ENCODE data around the gene TPRKB. TPM values are rescaled to one million over a fixed set of nuclear protein-coding genes. Genes with fewer than 3 reads are reported as not detected.
"Not testable (repeated sequence)": the region's sequence is repeated elsewhere in the genome, so short reads cannot be mapped to it uniquely, and the experiment has no call there.

The TPRKB gene
- total RNA-seq, 2 donors from 2014 or later = 25.8 to 37.5 TPM

- H3K4me3 Mint-ChIP-seq; H3K36me3 Mint-ChIP-seq (ENCODE audit: low read depth); H3K9me3 Mint-ChIP-seq; H3K4me1 Mint-ChIP-seq; H3K27me3 Mint-ChIP-seq; ATAC-seq (replicated peaks); H3K27ac Mint-ChIP-seq: not testable (repeated sequence)
Measured at GRCh38 chr2:73717695-73718094, 19.4 kb downstream of the TPRKB start.

GRCh38 chr2:73717251-73717606, 19.9 kb downstream of the TPRKB start:
- no peak for ATAC-seq (replicated peaks)
- peaks cover 7% of the 10 kb centered on the region for H3K27me3 Mint-ChIP-seq
- H3K27ac Mint-ChIP-seq = no peak overlapping the region

GRCh38 chr2:73716543-73717250, 20.4 kb downstream of the TPRKB start:
- no peaks in the 10 kb centered on the region for H3K36me3 Mint-ChIP-seq (ENCODE audit: low read depth)

More at GRCh38 chr2:73717251-73717606, 19.9 kb downstream of the TPRKB start:
- peaks cover 5% of the 10 kb centered on the region for H3K9me3 Mint-ChIP-seq
- no peaks in the 10 kb centered on the region for H3K36me3 Mint-ChIP-seq (ENCODE audit: low read depth)
- H3K4me1 Mint-ChIP-seq = no peaks in the 10 kb centered on the region
- H3K4me3 Mint-ChIP-seq = no peak overlapping the region

GRCh38 chr2:73714091-73714490, 23.1 kb downstream of the TPRKB start:
- no peak overlapping the region for H3K4me3 Mint-ChIP-seq
- H3K27ac Mint-ChIP-seq = no peak overlapping the region
- no peak for ATAC-seq (replicated peaks)
- H3K27me3 Mint-ChIP-seq = peaks cover 7% of the 10 kb centered on the region
- H3K9me3 Mint-ChIP-seq = peaks cover 5% of the 10 kb centered on the region
- H3K4me1 Mint-ChIP-seq = no peaks in the 10 kb centered on the region
- no peaks in the 10 kb centered on the region for H3K36me3 Mint-ChIP-seq (ENCODE audit: low read depth)

More at GRCh38 chr2:73716543-73717250, 20.4 kb downstream of the TPRKB start:
- peaks cover 7% of the 10 kb centered on the region for H3K27me3 Mint-ChIP-seq
- no peak for ATAC-seq (replicated peaks)
- no peaks in the 10 kb centered on the region for H3K4me1 Mint-ChIP-seq
- peaks cover 5% of the 10 kb centered on the region for H3K9me3 Mint-ChIP-seq
- H3K27ac Mint-ChIP-seq = no peak overlapping the region
- H3K4me3 Mint-ChIP-seq = no peak overlapping the region

GRCh38 chr2:73708527-73708926, 28.6 kb downstream of the TPRKB start:
- Mint-ChIP-seq H3K4me1 (no peaks in the 10 kb centered on the region), H3K36me3 (ENCODE audit: low read depth) (no peaks in the 10 kb centered on the region), H3K4me3 (no peak overlapping the region), H3K9me3 (peaks cover 2% of the 10 kb centered on the region), H3K27ac (no peak overlapping the region), H3K27me3 (peaks cover 19% of the 10 kb centered on the region)
- no peak for ATAC-seq (replicated peaks)

- H3K9me3 Mint-ChIP-seq = no peaks in the 10 kb centered on the region
- H3K27me3 Mint-ChIP-seq = peaks cover 20% of the 10 kb centered on the region
- H3K4me3 Mint-ChIP-seq = no peak overlapping the region
- no peaks in the 10 kb centered on the region for H3K36me3 Mint-ChIP-seq (ENCODE audit: low read depth)
- no peak overlapping the region for H3K27ac Mint-ChIP-seq
- no peaks in the 10 kb centered on the region for H3K4me1 Mint-ChIP-seq
- no peak for ATAC-seq (replicated peaks)
Measured at GRCh38 chr2:73707636-73708035, 29.5 kb downstream of the TPRKB start.

GRCh38 chr2:73707058-73707457, 30.1 kb downstream of the TPRKB start:
- no peaks in the 10 kb centered on the region for H3K9me3 Mint-ChIP-seq
- H3K4me1 Mint-ChIP-seq = no peaks in the 10 kb centered on the region
- H3K4me3 Mint-ChIP-seq = no peak overlapping the region
- no peaks in the 10 kb centered on the region for H3K36me3 Mint-ChIP-seq (ENCODE audit: low read depth)
- no peak overlapping the region for H3K27ac Mint-ChIP-seq
- peaks cover 24% of the 10 kb centered on the region for H3K27me3 Mint-ChIP-seq
- ATAC-seq (replicated peaks) = no peak

GRCh38 chr2:73705091-73705490, 32.1 kb downstream of the TPRKB start:
- ATAC-seq (replicated peaks) = no peak
- H3K27me3 Mint-ChIP-seq = peaks cover 33% of the 10 kb centered on the region
- no peak overlapping the region for H3K27ac Mint-ChIP-seq
- H3K4me1 Mint-ChIP-seq = no peaks in the 10 kb centered on the region
- no peaks in the 10 kb centered on the region for H3K9me3 Mint-ChIP-seq
- H3K4me3 Mint-ChIP-seq = no peak overlapping the region
- no peaks in the 10 kb centered on the region for H3K36me3 Mint-ChIP-seq (ENCODE audit: low read depth)

GRCh38 chr2:73704285-73704684, 32.9 kb downstream of the TPRKB start:
- Mint-ChIP-seq H3K9me3 (no peaks in the 10 kb centered on the region), H3K4me1 (no peaks in the 10 kb centered on the region), H3K4me3 (no peak overlapping the region), H3K27me3 (peaks cover 33% of the 10 kb centered on the region), H3K27ac (no peak overlapping the region), H3K36me3 (ENCODE audit: low read depth) (no peaks in the 10 kb centered on the region)
- ATAC-seq (replicated peaks) = no peak

GRCh38 chr2:73703675-73704074, 33.5 kb downstream of the TPRKB start:
- no peaks in the 10 kb centered on the region for H3K36me3 Mint-ChIP-seq (ENCODE audit: low read depth)
- no peak overlapping the region for H3K4me3 Mint-ChIP-seq
- H3K27me3 Mint-ChIP-seq = peaks cover 31% of the 10 kb centered on the region
- ATAC-seq (replicated peaks) = no peak
- H3K4me1 Mint-ChIP-seq = no peaks in the 10 kb centered on the region
- H3K9me3 Mint-ChIP-seq = no peaks in the 10 kb centered on the region
- H3K27ac Mint-ChIP-seq = no peak overlapping the region

GRCh38 chr2:73702852-73703493, 34.2 kb downstream of the TPRKB start:
- not testable (repeated sequence) for H3K4me3 Mint-ChIP-seq; H3K36me3 Mint-ChIP-seq (ENCODE audit: low read depth); H3K4me1 Mint-ChIP-seq; H3K27ac Mint-ChIP-seq; ATAC-seq (replicated peaks); H3K9me3 Mint-ChIP-seq
- H3K27me3 Mint-ChIP-seq = peaks cover 29% of the 10 kb centered on the region

GRCh38 chr2:73701968-73702665, 35.0 kb downstream of the TPRKB start:
- no peaks in the 10 kb centered on the region for H3K4me1 Mint-ChIP-seq
- no peak overlapping the region for H3K27ac Mint-ChIP-seq
- no peak for ATAC-seq (replicated peaks)
- H3K27me3 Mint-ChIP-seq = peaks cover 29% of the 10 kb centered on the region
- H3K4me3 Mint-ChIP-seq = no peak overlapping the region
- no peaks in the 10 kb centered on the region for H3K9me3 Mint-ChIP-seq
- H3K36me3 Mint-ChIP-seq (ENCODE audit: low read depth) = no peaks in the 10 kb centered on the region

GRCh38 chr2:73701448-73701765, 35.7 kb downstream of the TPRKB start:
- not testable (repeated sequence) for H3K27ac Mint-ChIP-seq; H3K9me3 Mint-ChIP-seq; ATAC-seq (replicated peaks); H3K36me3 Mint-ChIP-seq (ENCODE audit: low read depth); H3K4me1 Mint-ChIP-seq; H3K4me3 Mint-ChIP-seq
- H3K27me3 Mint-ChIP-seq = peaks cover 29% of the 10 kb centered on the region

GRCh38 chr2:73700661-73701447, 36.3 kb downstream of the TPRKB start:
- Mint-ChIP-seq H3K36me3 (ENCODE audit: low read depth) (no peaks in the 10 kb centered on the region), H3K27me3 (peaks cover 29% of the 10 kb centered on the region), H3K9me3 (no peaks in the 10 kb centered on the region), H3K4me1 (no peaks in the 10 kb centered on the region), H3K27ac (no peak overlapping the region), H3K4me3 (no peak overlapping the region)
- no peak for ATAC-seq (replicated peaks)
